K562 (cell line): ENCODE measurements around the gene PGAP2.
A peak's percentile ranks its signal among the peaks of the same experiment; 100 is the strongest.

Source experiments
- E2F5 ChIP-seq: sonication (generic); formaldehyde crosslinking; IDR thresholded peaks from 2 replicates; pipeline ENCODE4 v1.8.0; 2022; ENCODE audit warnings: mild to moderate bottlenecking, missing genetic modification reagents
- EZH2 ChIP-seq: IDR thresholded peaks from 2 replicates; pipeline ENCODE4 v1.6.1; 2012; ENCODE audit warnings: low read depth, mild to moderate bottlenecking, inconsistent platforms, low read length, borderline replicate concordance
- KDM1A ChIP-seq, 2 experiments: fragments of 450-650 bp; IDR thresholded peaks; 2 replicates each; pipeline ENCODE4 v1.6.1; 2016; ENCODE audit warnings: mild to moderate bottlenecking in 2 of 2
- RNF2 ChIP-seq: sonication (generic); IDR thresholded peaks from 2 replicates; pipeline ENCODE4 v1.6.1; 2016
- SNRNP70 ChIP-seq: fragments of 200-400 bp; formaldehyde crosslinking; optimal IDR thresholded peaks from 2 replicates; pipeline ENCODE3; 2017; ENCODE audit warnings: low read depth, low read length
- TAF1 ChIP-seq: IDR thresholded peaks from 2 replicates; pipeline ENCODE4 v1.6.1; 2011; ENCODE audit warnings: mild to moderate bottlenecking, low read length, moderate library complexity; ENCODE audit not compliant: insufficient read depth, control insufficient read depth, severe bottlenecking; ENCODE audit errors: extremely low read depth

DNA sequence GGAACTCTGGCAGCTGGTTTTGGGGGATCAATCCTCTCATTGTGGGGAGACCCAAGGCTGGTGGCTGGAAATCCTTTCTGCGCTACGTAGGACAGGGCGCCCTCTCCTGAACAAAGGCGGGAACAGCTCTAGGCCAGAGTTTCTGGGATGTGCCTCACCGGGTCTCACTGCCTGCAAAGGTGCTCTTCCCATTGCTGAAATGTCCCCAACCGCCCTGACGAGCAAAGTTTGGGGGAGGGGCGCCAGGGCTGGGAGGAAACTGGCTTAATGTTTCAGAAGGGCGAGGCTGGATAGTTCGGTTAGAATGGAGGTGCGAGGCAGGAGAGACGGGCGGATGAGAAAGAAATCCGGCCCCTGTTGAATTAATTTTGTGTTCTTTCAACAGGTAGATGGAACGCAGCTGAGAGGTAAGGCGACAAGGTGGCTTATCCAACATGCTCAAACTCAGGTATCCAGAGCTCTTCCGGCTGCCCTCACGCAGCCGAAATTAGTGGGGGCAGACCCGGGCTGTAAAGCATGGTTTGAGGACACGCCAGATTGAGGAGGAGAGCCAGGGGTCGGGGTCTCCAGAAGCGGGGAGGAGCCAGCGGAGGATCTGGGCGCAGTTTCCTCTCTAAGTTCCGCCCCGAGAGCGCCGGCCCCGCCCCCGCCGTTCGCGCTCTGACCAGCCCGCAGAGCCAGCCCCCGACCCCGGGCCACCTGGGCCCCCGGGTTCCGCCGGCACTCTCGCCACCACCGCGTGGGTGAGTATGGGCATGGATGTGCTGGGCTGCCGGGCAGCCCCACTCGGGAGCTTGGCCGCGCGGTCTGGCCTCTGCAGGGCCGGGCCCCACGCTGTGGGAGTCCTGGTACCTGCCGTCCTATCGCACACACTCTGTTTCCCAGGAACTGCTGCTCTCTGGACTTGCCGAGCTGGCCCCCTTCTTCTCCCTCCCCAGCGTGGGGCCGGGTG, at the start of gene PGAP2:
- TF ChIP-seq E2F5 (CRISPR knock-in tag) = no peak
- TF ChIP-seq KDM1A (IDR thresholded peaks at IDR 0.05) = no peak
- peak; percentile 15 for TF ChIP-seq TAF1
- no peak for TF ChIP-seq EZH2
- no peak for TF ChIP-seq SNRNP70
- 0 out of 2 replicates have a peak, but pooled peaks have one; percentile 17 for TF ChIP-seq RNF2
